Astrocyte (in vitro differentiated cells and primary cell): ENCODE data around the gene NUMA1.

Source experiments
- EZH2 ChIP-seq: IDR thresholded peaks from 2 replicates; pipeline ENCODE4 v1.6.1; 2012; ENCODE audit warnings: mild to moderate bottlenecking, low read length, inconsistent platforms; ENCODE audit not compliant: insufficient read depth
- TF ChIP-seq, protein P1 (sequence below): IDR thresholded peaks from 2 replicates; pipeline ENCODE4 v1.5.1; 2011; ENCODE audit warnings: low read depth, mild to moderate bottlenecking, inconsistent platforms, low read length, moderate library complexity; ENCODE audit not compliant: insufficient read depth

DNA sequence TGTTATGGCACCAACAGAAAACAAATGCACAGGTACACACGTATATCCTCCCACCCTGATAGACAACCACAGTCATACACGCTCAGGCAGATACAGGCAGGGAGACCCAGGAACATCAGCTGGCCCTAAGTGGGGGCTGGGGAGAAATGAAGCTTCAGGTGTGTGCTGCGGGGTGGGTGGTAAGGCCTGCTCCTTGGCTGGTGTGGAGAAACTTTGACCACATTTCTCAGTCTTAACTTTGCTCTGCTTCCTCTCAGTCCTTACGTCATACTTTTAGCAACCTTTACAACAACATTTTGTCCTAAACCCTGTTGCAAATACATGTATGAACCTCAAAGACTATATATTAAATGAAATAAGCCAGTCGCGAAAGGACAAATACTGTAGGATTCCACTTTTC is 38.9 kb upstream of the NUMA1 start:
- TF ChIP-seq, protein P1, sequence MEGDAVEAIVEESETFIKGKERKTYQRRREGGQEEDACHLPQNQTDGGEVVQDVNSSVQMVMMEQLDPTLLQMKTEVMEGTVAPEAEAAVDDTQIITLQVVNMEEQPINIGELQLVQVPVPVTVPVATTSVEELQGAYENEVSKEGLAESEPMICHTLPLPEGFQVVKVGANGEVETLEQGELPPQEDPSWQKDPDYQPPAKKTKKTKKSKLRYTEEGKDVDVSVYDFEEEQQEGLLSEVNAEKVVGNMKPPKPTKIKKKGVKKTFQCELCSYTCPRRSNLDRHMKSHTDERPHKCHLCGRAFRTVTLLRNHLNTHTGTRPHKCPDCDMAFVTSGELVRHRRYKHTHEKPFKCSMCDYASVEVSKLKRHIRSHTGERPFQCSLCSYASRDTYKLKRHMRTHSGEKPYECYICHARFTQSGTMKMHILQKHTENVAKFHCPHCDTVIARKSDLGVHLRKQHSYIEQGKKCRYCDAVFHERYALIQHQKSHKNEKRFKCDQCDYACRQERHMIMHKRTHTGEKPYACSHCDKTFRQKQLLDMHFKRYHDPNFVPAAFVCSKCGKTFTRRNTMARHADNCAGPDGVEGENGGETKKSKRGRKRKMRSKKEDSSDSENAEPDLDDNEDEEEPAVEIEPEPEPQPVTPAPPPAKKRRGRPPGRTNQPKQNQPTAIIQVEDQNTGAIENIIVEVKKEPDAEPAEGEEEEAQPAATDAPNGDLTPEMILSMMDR = no peak
- no peak for TF ChIP-seq EZH2
